BJ (cell line): Measurements from ENCODE around the gene CIZ1. TPM values are rescaled to one million over a fixed set of nuclear protein-coding genes. Genes with fewer than 3 reads are reported as not detected.

Experiments used
- CTCF ChIA-PET: fragments of 350-600 bp; formaldehyde crosslinking; extraction: SDS; loops from one replicate; lab custom pipeline; 2021; ENCODE audit warnings: antibody characterized with exemption, inconsistent platforms; lab: Yijun Ruan, JAX
- POLR2A ChIA-PET: fragments of 300-600 bp; sonication (Branson Sonifier 250); formaldehyde crosslinking; extraction: SDS; loops from one replicate; lab custom pipeline; 2021; ENCODE audit warnings: antibody characterized with exemption; lab: Charles Lee
- DNase-seq: peaks from one replicate; pipeline ENCODE4 v3.0.0-alpha.2; 2011; ENCODE audit warnings: low read depth
- H3K27me3 ChIP-seq: 2 replicates; pipeline ENCODE4 v1.6.0; 2011; ENCODE audit warnings: low read length; ENCODE audit not compliant: control insufficient read depth, insufficient read depth
- H3K36me3 ChIP-seq: 2 replicates; pipeline ENCODE4 v1.5.1; 2011; ENCODE audit warnings: low read length; ENCODE audit not compliant: control insufficient read depth, insufficient read depth
- H3K4me3 ChIP-seq: 2 replicates; pipeline ENCODE4 v1.5.1; 2011; ENCODE audit warnings: low read depth, mild to moderate bottlenecking, control low read depth, low read length
- polyA plus RNA-seq: library from polyadenylated mRNA; depleted of rRNA; stranded (reverse); fragments of >200 nt; gene quantifications from 2 replicates; pipeline ENCODE4 v1.2.3, GENCODE V29; 2011; rRNA removed
- TF ChIP-seq, protein P1 (sequence below): IDR thresholded peaks from 2 replicates; pipeline ENCODE4 v1.5.1; 2011; ENCODE audit warnings: low read depth, mild to moderate bottlenecking, control low read depth, inconsistent platforms, low read length, moderate library complexity; ENCODE audit not compliant: insufficient read depth

The CIZ1 gene
- polyA plus RNA-seq, 1 experiment: 36.0 TPM

DNA sequence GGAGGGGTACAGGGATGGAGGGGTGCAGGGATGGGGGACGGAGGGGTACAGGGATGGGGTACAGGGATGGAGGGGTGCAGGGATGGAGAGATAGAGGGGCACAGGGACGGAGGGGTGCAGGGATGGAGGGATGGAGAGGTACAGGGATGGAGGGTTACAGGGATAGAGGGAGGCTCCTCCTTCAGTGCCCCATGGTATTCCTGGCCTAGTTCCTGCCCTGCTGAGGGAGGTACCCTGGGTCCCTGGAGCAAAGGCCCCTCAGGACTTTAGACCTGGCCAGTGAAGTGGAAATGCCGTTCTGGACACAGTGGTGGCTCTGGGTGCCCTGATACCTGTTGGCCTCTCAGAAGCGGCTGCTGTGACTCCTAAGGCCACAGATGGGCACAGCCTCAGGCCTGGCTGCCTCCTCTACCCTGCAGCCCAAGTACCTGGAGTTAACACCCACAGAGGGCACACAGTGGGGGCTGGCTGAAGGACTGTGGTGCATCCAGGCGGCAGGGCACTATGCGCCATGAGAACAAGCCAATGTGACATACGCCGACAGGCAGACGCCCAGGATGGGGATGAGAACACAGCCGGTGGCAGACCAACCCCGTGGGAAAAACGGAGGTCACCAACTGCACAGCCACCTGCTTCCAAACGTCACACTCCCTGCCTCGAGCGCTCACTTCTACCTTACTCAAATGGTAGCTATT, 72.3 kb downstream of the CIZ1 start:
- Histone ChIP-seq H3K4me3 (no peak overlapping the region), H3K27me3 (no peaks in the 10 kb centered on the region), H3K36me3 (peaks cover 14% of the 10 kb centered on the region)
- ChIA-PET CTCF (interaction anchor here (1.1 to 1.8 kb wide), 3 partner anchors 19 to 176 kb away, joined by 3 to 4 read pairs (median 3); no protein-coding TSS in a partner anchor), POLR2A (no interaction called here)
- TF ChIP-seq, protein P1, sequence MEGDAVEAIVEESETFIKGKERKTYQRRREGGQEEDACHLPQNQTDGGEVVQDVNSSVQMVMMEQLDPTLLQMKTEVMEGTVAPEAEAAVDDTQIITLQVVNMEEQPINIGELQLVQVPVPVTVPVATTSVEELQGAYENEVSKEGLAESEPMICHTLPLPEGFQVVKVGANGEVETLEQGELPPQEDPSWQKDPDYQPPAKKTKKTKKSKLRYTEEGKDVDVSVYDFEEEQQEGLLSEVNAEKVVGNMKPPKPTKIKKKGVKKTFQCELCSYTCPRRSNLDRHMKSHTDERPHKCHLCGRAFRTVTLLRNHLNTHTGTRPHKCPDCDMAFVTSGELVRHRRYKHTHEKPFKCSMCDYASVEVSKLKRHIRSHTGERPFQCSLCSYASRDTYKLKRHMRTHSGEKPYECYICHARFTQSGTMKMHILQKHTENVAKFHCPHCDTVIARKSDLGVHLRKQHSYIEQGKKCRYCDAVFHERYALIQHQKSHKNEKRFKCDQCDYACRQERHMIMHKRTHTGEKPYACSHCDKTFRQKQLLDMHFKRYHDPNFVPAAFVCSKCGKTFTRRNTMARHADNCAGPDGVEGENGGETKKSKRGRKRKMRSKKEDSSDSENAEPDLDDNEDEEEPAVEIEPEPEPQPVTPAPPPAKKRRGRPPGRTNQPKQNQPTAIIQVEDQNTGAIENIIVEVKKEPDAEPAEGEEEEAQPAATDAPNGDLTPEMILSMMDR: no peak
- no peak for DNase-seq

DNA sequence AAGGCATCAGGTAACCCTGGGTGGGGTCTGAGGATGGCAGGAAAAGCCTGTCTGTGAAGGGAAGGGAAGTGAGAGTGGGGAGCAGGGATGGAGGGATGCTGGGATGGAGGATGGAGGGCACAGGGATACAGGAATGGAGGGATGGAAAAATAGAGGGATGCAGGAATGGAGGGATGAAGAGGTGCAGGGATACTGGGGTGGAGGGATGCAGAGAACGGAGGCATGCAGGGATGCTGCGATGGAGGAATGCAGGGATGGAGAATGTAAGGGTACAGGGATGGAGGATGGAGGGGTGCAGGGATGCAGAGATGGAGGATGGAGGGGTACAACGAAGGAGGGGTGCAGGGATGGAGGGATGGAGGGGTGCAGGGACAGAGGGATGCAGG, 72.9 kb downstream of the CIZ1 start:
- DNase-seq: no peak
- POLR2A ChIA-PET: no interaction called here
- H3K36me3 ChIP-seq: peaks cover 14% of the 10 kb centered on the region
- TF ChIP-seq, protein P1: no peak
- H3K27me3 ChIP-seq: no peaks in the 10 kb centered on the region
- CTCF ChIA-PET: interaction anchor here (0.6 to 5.4 kb wide), 27 partner anchors 9 to 428 kb away, joined by 3 to 59 read pairs (median 6); partner anchors contain the start of genes DPM2, NAIF1, PIP5KL1 and PTGES2
- H3K4me3 ChIP-seq: no peak overlapping the region

DNA sequence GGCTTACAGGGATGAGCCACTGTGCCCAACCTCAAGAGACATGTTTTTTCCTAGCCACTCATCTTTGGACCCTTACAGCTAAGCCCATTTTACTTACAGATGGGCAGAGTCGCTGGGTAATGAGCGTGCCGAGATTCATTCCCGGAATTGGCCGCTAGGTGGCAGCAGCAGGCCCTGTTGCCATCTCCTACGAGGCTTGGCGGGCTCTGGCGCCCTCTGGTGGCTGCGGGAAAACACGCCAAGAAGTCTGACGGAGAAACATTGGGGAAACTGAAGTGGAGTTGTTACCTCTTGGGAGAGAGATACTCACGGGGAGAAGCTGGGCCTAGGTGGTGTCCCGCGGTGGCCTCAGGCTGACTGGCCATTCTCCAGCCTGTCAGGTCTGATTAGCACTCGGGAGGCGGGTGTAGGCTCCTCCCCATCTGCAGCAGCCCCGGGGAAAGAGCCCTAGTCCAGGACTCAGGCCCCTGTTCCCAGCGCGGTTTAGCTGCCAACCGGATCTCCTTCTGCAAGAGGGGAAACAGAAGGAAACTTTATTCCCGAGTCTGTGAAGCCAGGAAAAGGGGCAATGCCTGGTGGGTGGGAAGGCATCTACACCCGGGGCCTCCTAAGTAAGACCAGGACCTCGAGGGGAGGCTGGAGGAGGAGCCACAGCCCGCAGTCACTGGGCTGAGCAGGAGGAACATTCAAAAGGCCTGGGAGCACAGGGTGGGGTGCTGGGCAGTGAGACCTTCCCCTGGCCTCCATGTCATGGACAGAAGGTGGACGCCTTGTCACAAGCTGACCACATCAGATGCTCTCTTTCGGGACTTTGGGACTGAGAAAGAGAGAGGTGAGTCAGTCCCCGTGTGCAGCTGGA, 73.5 kb downstream of the CIZ1 start:
- CTCF ChIA-PET: interaction anchor here (0.6 to 5.4 kb wide), 39 partner anchors 9 to 712 kb away, joined by 3 to 59 read pairs (median 5); partner anchors contain the start of genes DPM2, NAIF1, PIP5KL1 and PTGES2
- H3K4me3 ChIP-seq: no peak overlapping the region
- TF ChIP-seq, protein P1: peak; percentile 100
- no peaks in the 10 kb centered on the region for H3K27me3 ChIP-seq
- DNase-seq: peak; percentile 35
- POLR2A ChIA-PET: no interaction called here
- peaks cover 14% of the 10 kb centered on the region for H3K36me3 ChIP-seq

DNA sequence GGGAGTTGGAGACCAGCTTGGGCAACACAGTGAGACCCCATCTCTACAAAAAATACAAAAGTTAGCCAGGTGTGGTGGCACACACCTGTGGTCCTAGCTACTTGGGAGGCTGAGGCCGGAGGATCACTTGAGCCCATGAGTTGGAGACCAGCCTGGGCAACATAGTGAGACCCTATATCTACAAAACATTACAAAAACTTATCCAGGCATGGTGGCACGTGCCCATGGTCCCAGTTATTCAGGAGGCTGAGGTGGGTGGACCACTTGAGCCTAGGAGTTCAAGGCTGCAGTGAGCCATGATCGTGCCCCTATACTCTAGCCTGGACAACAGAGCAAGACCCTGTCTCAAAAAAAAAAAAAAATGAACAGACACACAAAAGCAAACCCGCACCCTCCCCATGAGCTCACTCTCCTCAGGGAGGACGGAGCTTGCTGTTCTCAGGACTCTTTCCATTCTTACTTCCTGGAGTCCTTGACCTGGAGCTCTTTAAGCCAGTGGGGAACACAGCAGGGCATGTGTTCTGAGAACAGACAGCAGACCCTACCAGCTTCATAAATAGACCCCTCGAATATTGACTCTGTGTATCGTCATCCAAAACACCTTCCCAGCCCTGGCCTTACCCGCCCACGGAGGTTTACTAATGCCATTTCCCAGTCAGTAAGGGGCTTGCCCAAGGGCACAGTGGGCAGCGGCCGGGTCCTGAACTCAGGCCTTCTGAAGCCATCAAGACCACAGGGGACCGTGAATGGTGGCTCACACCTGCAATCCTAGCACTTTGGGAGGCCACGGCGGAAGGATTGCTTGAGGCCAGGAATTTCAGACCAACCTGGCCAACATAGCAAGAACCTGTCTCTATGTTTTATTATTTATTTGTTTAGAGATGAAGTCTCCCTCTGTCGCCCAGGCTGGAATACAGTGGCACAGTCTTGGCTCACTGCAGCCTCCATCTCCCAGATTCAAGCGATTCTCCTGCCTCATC, 75.0 kb downstream of the CIZ1 start:
- DNase-seq: no peak
- Histone ChIP-seq H3K4me3 (no peak overlapping the region), H3K36me3 (peaks cover 6% of the 10 kb centered on the region; the same call in 1 of the 2 replicates), H3K27me3 (no peaks in the 10 kb centered on the region)
- TF ChIP-seq, protein P1: no peak
- ChIA-PET CTCF (interaction anchor here (0.6 to 5.4 kb wide), 12 partner anchors 10 to 519 kb away, joined by 3 to 59 read pairs (median 9); partner anchors contain the start of genes DPM2 and PTGES2), POLR2A (no interaction called here)

Other genes starting within 250 kb of the CIZ1 start
- 7.3 and 26.6 TPM in 2 replicates for gene EEIG1, start 210.6 kb downstream of the CIZ1 start, polyA plus RNA-seq
- gene NAIF1, start 124.3 kb downstream of the CIZ1 start, polyA plus RNA-seq: 8.2 and 10.6 TPM in 2 replicates
- 10.2 and 12.9 TPM in 2 replicates for gene SLC25A25, start 123.3 kb downstream of the CIZ1 start, polyA plus RNA-seq
- 59.7 and 91.9 TPM in 2 replicates for gene PTGES2, start 63.8 kb downstream of the CIZ1 start, polyA plus RNA-seq
- gene LCN2, start 42.1 kb downstream of the CIZ1 start, polyA plus RNA-seq: not detected in 2 replicates
- 45.0 and 60.4 TPM in 2 replicates for gene BBLN, start 31.3 kb downstream of the CIZ1 start, polyA plus RNA-seq
- gene DNM1, start 11.8 kb upstream of the CIZ1 start, polyA plus RNA-seq: 6.4 and 8.4 TPM in 2 replicates
- 86.6 and 91.1 TPM in 2 replicates for gene GOLGA2, start 84.4 kb upstream of the CIZ1 start, polyA plus RNA-seq
- gene SWI5, start 84.7 kb upstream of the CIZ1 start, polyA plus RNA-seq: 76.4 and 77.4 TPM in 2 replicates
- 20.6 and 25.9 TPM in 2 replicates for gene TRUB2, start 130.9 kb upstream of the CIZ1 start, polyA plus RNA-seq
- 27.3 and 34.6 TPM in 2 replicates for gene COQ4, start 131.3 kb upstream of the CIZ1 start, polyA plus RNA-seq
- 9.3 and 15.2 TPM in 2 replicates for gene SLC27A4, start 149.0 kb upstream of the CIZ1 start, polyA plus RNA-seq
- 68.7 and 95.7 TPM in 2 replicates for gene URM1, start 179.8 kb upstream of the CIZ1 start, polyA plus RNA-seq
- 193 and 309 TPM in 2 replicates for gene CERCAM, start 229.3 kb upstream of the CIZ1 start, polyA plus RNA-seq